ENCODE data around the gene SEC14L1.

SEC14L1 gene

GRCh38 chr17:77180503-77181357, 40.0 kb downstream of the SEC14L1 start:
- no peak overlapping the region for H3K4me3 ChIP-seq (replicated peaks; ENCODE audit: low read depth, low read length)
- DNase-seq (ENCODE audit: extremely low read depth, low read depth): no peak
- TF ChIP-seq CTCF (IDR thresholded peaks at IDR 0.05; ENCODE audit: low read depth, low read length, missing control alignments): no peak

GRCh38 chr17:77182205-77183172, 41.7 kb downstream of the SEC14L1 start:
- DNase-seq (ENCODE audit: extremely low read depth, low read depth): no peak
- TF ChIP-seq CTCF (IDR thresholded peaks at IDR 0.05; ENCODE audit: low read depth, low read length, missing control alignments): no peak
- no peak overlapping the region for H3K4me3 ChIP-seq (replicated peaks; ENCODE audit: low read depth, low read length)

- no peak for TF ChIP-seq CTCF (IDR thresholded peaks at IDR 0.05; ENCODE audit: low read depth, low read length, missing control alignments)
- H3K4me3 ChIP-seq (replicated peaks; ENCODE audit: low read depth, low read length): no peak overlapping the region
These were observed 43.7 kb downstream of the SEC14L1 start for GRCh38 chr17:77184474-77184873.

GRCh38 chr17:77185137-77185536, 44.4 kb downstream of the SEC14L1 start:
- no peak for DNase-seq (ENCODE audit: extremely low read depth, low read depth)
- no peak for TF ChIP-seq CTCF (IDR thresholded peaks at IDR 0.05; ENCODE audit: low read depth, low read length, missing control alignments)
- no peak overlapping the region for H3K4me3 ChIP-seq (replicated peaks; ENCODE audit: low read depth, low read length)

More at GRCh38 chr17:77184474-77184873, 43.7 kb downstream of the SEC14L1 start:
- DNase-seq (ENCODE audit: extremely low read depth, low read depth): no peak

- no peak overlapping the region for H3K4me3 ChIP-seq (replicated peaks; ENCODE audit: low read depth, low read length)
- no peak for TF ChIP-seq CTCF (IDR thresholded peaks at IDR 0.05; ENCODE audit: low read depth, low read length, missing control alignments)
- DNase-seq (ENCODE audit: extremely low read depth, low read depth): no peak
These were observed 45.4 kb downstream of the SEC14L1 start for GRCh38 chr17:77186141-77186604.

- DNase-seq (ENCODE audit: extremely low read depth, low read depth): no peak
- TF ChIP-seq CTCF (IDR thresholded peaks at IDR 0.05; ENCODE audit: low read depth, low read length, missing control alignments): no peak
- no peak overlapping the region for H3K4me3 ChIP-seq (replicated peaks; ENCODE audit: low read depth, low read length)
These were observed 47.6 kb downstream of the SEC14L1 start for GRCh38 chr17:77188084-77189066.

All from HFF-Myc (cell line).